Activated CD4-positive, alpha-beta T cell treated with anti-CD3 and anti-CD28 coated beads, Interleukin-2, Interleukin-4, amounts not matched to agents 100 ng/mL and 50 ng/mL, durations not matched to agents 16 hours and 8 hours (primary cell): ENCODE measurements around the gene CLOCK.

ENCODE experiments used
- DNase-seq: peaks from one replicate; pipeline ENCODE4 v3.0.0-alpha.2; 2020; ENCODE audit warnings: low spot score

Gene CLOCK

DNA sequence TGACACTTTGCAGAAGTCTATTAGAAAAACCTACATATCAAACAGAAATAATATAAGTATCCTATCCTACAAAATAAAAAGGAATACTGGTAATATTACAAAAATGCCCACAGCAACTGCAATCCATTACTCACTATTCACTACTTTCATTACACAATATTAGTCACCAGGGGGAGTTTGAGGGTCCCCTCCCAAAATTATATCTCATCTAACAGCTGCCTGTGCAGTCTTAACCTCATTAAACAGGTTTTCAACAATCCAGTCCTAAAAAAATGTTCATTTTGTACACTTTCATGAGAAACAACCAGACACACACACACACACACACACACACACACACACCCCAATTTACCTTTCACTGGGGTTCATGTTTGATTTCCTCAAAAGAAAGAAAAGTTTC, 2.9 kb downstream of the CLOCK start:
- no peak for DNase-seq

DNA sequence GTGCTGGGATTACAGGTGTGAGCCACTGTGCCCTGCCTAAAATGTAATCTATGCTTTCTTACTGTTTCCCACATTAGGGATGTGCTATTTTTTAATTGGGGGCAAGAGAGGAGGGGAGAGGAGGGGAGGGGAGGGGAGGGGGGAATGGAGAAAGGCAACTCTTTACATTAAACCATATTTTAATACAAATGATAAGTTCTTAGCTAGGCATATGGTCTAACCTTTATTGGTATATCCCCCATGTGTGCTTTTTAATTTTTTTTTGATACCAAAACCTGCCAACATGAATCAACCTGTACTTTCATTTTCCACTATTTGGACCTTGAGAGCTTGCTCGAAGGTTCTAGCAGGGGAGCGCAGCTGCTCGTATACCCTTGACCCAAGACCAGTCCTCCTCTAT, 6.4 kb downstream of the CLOCK start:
- DNase-seq: no peak

DNA sequence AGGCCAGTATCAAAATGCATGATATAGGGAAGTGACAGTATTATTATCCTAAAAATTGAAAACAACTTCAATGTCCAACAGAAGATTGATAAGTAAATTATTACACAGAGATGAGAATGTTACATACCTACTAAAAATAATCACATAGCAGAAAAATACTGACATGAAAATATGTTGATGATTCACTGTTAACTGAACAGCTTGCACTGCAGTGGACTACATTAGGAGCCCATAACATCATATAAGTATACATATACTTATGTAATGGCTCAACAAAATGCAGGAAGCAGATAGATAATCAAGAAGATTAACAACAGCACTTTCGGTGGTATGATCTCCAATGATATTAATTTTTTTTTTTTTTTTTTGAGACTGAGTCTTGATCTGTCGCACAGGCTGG, 7.1 kb downstream of the CLOCK start:
- no peak for DNase-seq

DNA sequence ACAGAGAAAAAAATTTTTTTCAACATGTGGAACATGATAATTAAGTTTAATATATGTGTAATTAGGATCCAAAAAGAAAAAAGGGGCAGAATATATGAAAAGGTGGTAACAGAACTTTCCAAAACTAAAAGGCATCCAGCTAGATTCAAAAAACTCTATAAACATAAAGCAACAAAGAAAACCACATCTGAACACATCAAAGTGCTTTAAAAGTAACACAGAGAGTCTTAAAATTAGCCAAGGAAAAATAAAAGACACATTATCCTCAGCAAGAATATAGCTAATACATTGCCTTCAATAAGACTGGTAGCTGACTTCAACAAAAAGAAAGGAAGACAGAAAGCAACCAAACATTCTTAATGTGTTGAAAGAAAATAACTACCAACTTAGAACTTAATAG, 8.2 kb downstream of the CLOCK start:
- no peak for DNase-seq

DNA sequence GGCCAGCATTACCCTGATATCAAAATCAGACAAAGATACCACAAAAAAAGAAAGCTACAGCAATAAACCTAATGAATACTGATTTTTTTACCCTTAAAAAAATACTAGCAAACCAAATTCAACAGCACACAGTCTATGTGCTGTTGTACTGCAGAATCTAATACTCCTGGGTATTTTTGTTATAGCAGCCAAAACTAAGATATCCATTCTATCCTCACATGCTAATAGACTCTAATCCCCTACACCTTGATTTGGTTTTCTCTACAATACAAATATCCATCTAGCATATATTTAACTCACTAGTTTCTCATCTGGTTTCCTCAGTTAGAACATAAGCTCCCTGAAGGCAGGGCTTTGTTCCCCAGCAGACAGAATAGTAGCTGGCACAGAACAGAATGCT, 12.4 kb downstream of the CLOCK start:
- DNase-seq: no peak

DNA sequence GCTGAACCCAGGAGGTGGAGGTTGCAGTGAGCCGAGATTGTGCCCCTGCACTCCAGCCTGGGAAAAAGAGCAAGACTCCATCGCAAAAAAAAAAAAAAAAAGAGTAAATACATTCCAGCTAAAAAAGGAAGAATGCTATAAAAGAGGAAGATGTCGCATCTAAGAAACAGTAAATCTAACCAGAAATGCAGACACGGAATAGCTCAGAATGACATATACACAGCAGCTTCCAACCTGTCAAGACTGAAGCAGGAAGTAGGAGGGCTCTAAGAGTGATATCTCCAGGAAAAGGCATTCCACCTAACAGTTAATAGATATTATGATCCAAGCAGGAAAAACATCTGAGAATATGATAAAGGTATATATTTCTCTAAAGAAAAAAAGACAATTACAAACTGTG, 16.0 kb downstream of the CLOCK start:
- DNase-seq: no peak

DNA sequence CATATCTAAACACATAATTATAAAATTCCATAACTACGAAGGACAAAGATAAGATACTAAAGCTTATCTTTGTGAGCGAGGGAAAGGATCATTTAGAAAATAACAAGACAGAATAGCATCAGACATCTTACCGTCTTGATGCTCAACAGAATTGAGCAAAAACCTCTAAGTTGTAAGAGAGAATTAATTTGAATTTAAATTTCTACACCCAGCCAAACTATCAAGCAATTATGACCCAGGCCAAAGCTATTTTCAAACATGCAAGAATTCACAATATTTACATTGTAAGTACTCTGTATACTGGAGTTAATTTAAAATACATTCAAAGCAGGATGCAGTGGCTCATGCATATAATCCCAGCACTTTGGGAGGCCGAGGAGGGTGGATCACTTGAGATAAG, 16.5 kb downstream of the CLOCK start:
- no peak for DNase-seq

DNA sequence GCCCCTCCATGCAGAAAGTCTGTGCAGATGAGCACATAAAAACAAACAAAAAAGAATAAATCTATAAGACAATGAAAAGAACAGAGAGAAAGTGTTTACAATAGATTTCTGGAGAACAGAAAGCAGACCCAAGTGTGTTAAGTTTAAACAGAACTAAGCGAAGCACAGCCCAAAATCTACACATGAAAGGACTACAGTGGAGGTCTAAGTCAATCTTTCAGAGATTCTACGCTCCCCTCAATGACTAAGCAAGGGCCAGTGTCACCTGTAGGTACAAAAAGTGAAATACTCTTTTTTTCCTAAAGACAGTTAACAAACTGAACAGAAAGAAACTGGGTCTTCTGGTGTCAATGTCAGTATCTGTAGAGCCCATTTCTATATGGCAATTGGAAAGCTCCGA, 18.2 kb downstream of the CLOCK start:
- no peak for DNase-seq

DNA sequence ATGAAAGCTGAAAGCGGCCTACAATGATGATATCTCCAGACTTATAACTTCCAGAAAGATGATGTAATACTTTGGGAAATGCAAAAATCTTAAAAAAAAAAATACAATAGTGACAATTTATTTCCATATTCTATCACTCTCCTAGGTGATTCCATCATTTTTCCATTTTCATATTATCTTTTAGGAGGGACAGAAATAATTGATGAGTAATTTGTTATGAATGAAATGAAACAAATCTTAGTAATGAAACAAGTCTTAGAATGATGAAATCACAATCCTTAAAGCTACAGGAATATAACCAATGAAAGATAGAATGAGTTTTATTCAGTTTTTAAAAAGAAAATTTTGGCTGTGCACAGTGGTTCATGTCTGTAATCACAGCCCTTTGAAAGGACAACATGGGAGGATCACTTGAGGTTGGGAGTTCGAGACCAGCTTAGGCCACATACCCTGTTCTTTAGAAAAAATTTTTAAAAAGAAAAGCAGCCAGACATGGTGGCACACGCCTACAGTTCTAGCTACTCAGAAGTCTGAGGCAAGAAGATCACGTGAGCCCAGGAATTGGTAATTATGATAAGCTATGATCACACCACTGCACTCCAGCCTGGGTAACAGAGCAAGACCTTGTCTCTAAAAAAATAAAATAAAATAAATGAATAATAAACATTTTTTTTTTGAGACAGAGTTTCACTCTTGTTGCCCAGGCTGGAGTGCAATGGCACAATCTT, 21.7 kb downstream of the CLOCK start:
- DNase-seq: no peak

DNA sequence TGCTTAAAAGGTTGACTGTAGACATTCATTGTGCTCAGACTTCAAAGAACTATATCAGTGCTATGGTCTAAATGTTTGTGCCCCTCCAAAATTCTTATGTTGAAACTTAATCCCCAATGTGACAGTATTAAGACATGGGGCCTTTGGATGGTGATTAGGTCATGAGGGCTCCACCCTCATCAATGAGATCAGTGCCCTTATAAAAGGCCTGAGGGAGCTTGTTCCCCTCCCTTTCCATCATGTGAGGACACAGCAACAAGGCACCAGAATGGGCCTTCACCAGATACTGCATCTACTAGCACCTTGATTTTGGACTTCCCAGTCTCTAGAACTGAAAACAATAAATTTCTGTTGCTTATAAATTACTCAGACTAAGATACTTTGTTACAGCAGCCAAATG, 28.3 kb downstream of the CLOCK start:
- DNase-seq: no peak

DNA sequence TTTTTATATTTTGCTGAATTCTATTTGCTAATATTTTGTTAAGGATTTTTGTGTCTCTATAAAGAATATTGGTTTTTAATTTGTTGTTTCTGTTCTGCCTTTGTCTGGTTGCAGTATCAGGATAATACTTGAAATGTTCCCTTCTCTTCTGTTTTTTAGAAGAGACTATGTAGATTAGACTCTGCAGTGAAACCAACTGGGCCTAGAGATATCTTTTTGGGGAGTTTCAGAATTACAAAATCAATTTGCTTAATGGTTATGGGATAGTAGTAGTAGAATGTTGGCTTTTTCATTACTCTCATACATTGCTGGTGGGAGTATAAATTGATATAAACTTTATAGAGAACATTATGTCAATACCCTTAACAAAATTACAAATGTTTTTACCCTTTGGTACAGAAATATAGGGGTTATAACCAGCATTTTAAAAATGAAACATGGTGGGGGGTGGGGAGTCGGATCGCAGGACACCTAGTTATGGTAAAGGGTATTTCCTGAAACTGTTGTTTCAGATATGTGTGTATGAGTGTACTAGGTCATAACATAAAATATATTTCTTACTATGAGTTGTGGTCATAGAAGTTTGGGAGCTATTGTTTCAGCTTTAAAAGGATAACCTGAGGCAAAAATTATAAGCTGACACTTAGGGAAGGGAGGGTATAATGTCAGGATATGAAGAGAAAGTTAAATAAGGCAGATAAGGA, 29.0 kb downstream of the CLOCK start:
- no peak for DNase-seq

DNA sequence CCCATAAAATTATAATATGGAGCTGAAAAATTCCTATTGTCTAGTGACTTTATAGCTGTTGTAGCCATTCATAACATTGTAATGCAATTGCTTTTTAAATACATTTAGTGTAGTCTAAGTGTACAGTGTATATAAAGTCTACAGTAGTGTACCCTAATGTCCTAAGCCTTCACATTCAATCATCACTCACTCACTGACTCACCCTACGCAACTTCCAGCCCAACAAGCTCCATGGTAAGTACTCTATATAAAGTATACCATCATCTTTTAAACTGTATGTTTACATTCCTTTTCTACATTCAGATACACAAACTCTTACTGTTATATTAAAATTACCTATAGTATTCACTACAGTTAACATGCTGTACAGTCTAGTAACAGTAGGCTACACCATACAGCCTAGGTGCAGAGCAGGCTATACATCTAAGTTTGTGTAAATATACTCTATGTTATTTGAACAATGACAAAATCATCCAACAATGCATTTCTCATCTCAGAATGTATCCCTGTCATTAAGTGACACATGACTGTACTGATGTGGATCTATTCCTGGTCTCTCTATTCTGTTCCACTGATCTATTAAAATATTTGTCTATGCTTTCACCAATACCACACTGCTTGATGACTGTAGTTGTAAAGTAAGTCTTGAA, 33.7 kb downstream of the CLOCK start:
- DNase-seq: no peak

DNA sequence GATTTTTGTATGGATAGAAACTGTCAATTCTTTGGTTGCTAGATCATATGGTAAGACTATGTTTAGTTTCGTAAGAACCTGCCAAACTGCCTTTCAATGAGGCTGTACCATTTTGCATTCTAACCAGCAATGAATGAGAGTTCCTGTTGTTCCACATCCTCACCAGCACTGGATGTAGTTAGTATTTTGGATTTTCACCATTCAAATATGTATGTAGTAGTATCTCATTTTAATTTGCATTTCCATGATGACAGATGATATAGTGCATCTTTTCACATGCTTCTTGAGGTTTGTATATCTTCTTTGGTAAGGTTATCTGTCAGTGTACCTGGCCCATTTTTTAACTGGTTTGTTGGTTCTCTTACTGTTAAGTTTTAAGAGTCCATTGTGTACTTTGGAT, 34.6 kb downstream of the CLOCK start:
- DNase-seq: no peak

DNA sequence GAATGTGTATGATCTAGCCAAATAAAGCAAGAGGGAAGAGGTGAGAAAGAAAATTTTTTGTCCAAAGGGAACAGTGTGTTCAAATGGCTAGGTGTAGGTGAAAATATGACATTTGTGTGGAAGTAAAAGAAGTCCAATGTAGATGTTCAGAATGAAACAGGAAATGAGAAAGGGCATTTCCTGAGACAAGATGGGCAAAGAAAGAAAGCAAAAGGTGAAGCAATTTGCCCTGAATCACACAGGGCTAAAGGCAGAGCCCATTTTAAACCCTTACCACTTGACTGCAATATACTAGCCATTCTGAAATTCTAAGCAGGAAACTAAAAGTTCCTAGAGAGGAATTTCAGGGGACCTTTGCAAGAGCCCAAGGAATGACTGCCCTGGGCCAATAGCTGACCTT, 36.0 kb downstream of the CLOCK start:
- no peak for DNase-seq

DNA sequence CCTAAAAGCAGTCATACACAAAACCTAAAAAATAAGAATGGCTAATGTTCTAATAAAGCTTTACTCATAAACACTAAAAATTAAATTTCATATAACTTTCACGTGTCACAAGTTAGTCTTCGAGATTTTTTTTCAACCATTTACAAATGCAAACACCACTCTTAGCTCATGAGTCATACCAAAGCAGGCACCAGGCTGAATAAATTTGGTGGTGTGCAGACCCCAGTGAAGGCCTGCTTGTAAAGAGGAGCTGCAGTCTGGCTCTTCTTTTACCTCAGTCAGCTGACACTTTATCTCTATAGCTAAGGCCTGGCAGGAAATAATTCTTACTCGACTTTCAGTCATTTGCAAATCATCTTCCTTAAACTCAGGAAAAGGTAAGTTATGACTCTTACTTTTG, 37.4 kb downstream of the CLOCK start:
- no peak for DNase-seq

DNA sequence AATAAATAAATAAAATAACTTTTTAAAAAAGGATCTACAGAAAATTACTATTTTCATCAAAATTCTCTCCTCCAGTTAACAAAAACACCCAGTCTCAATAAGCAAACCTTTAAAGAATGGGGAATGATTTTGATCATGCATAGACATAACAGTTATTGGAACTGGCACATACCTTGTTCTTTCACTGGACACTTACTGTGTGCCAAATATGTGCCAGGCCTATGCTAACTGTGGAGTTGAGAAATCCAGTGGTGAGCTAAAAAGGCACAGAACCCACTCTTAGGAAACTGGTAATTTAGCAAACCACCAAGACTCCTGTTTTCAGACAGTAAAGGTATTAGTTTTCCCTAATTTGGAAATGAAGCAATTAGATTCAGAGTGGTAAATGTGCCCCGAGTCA, 39.1 kb downstream of the CLOCK start:
- no peak for DNase-seq

DNA sequence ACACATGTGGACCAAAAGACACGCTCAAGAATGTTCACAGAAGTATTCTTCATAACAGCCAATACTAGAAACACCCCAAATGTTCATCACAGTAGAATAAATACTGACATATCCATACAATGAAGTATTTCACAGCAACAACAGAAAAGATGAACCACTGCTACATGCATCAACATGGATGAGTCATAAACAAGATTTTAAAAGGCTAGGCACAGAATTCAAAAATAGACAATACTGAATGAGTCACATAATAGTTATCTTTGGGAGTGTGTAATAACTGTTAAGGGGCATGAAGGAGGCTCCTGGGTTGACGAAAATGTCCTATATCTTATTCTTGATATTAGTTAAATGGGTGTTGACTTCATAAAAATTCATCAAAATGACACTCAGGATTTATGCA, 43.5 kb downstream of the CLOCK start:
- no peak for DNase-seq

DNA sequence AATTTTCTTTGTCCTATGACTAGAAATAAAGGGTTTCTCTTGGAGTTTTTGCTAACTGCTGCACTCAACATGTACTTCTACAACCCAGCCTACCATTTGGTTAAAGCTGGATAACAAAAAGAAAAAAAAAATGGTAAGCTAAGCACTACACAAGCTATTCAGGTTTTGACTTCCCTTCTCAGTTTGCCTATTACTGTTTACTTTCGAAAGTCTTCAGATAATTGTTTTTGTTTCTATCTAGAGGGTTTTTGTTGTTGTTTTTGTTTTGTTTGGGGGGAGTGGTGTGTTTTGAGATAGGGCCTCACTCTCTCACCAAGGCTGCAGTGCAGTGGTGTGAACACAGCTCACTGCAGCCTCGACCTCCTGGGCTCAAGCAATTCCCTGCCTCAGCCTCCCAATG, 46.6 kb downstream of the CLOCK start:
- no peak for DNase-seq

DNA sequence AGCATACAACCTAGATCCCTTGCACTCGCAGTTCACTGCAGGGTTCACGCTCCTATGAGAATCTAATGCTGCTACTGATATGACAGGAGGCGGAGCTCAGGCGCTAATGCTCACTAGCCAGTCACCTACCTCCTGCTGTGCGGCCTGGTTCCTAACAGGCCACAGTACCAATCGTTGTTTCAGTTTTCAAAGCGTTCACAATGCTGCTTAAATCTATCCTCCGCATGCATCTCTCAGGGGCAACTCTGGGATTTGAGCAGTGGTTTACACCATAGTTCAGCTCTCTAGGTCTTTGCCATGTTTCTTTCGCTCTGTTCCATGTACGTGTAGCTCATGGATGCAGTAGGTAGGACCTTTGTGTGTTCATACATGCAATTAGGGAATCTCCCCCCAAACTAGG, 47.2 kb downstream of the CLOCK start:
- no peak for DNase-seq

DNA sequence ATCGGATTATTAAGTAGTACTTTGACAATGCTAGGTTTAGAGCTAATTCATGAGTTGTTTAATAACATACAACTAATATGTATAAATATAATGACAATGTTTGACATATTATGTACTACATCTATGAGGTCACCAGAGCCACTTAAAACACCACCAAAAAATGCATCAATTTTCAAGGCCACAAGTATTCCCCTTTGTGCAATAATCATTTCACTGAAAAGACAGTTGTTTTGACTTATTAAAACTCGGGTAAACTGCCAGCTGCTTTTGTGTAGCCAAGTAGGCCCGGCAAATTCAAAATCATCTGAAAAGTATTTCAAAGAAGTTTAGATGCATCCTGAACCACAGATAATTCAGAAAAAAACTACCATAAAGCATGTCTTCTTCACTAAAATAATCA, 48.7 kb downstream of the CLOCK start:
- no peak for DNase-seq

DNA sequence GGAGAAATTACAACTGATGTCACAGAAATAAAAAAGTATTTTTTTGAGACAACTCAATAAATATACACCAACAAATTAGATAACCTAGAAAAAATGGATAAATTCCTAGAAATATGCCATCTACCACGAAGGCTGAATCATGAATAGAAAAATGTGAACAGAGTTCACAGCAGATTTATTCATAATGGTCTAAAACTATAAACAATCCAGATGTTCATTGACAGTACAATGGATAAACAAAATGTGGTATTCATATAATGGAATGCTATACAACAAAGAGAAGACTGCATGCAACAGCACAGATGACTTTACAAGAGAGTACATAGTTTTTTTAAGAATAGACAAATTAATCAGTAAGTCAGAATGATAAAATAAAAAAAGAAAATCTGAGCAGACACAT, 55.2 kb downstream of the CLOCK start:
- no peak for DNase-seq

DNA sequence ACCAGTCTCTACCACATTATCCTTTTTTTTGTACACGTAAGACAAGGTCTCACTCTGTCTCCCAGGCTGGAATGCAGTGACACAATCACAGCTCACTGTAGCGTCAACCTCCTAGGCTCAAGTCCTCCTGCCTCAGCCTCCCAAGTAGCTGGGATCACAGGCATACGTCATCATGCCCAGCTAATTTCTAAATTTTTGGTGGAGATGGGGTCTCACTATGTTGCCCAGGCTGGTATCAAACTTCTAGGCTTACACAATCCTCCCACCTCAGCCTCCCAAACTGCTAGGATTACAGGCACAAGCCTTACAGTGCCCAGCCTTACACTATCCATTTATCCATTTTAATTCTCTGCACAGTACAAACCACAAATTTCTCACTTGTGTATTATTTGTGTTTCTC, 58.0 kb downstream of the CLOCK start:
- DNase-seq: no peak

DNA sequence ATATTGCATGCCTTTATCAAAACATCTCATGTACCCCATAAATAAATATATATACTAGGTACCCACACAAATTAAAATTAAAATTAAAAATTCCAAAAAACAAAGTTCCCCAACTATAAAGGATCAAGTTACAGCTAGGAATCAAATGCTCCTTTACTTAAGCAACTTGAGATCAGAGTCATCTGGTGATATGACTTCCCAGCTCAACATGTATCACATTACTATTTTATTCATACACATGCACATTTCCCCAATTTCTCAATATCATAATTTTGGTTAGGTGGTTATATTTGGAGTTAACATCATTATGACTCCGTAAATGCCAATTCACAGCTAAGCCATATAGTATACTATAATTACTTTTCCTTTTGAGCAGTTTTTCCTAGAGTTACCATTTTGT, 60.9 kb downstream of the CLOCK start:
- DNase-seq: no peak

DNA sequence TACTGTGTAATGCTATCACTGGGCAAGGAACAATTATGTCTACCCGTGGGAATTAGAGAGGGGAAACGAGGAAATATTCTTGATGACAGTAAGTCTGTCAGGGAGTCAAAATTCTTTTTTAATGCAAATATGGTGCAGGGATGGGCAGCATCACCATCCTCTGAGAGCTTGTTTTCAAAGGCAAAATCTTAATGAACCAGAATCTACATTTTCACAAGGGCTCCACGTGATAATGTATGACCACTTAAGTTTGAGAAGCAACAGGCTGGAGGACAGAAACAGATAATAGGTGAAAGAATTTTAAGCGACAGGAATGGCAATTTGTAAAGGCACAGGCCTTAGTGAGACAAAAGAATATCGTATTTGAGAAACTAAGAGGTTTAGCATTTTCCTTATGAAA, 63.4 kb downstream of the CLOCK start:
- no peak for DNase-seq
